GM19025 (cell line): Measurements from ENCODE around the gene FUT9.
"Not testable (repeated sequence)": the region's sequence is repeated elsewhere in the genome, so short reads cannot be mapped to it uniquely, and the experiment has no call there.

Experiments used
- ATAC-seq: cut with Tn5 transposase; IDR thresholded peaks from one replicate; pipeline ENCODE4 v1.9.1; 2021; ENCODE audit warnings: mild to moderate bottlenecking, low read depth, moderate library complexity; ENCODE audit not compliant: unreplicated experiment

The FUT9 gene

GRCh38 chr6:96260787-96261430 is 245.1 kb downstream of the FUT9 start:
- not testable (repeated sequence) for ATAC-seq
